ENCODE results near the gene ZNF746. TPM values are rescaled to one million over a fixed set of nuclear protein-coding genes. Genes with fewer than 3 reads are reported as not detected.

The ZNF746 gene
- total RNA-seq, 2 donors from 2014 or later, result 11.0 to 13.6 TPM

GRCh38 chr7:149432121-149432691, 65.4 kb downstream of the ZNF746 start:
- Histone ChIP-seq H3K27me3 (no peaks in the 10 kb centered on the region), H3K4me1 (no peaks in the 10 kb centered on the region), H3K4me3 (no peak overlapping the region), H3K9me3 (no peaks in the 10 kb centered on the region), H3K27ac (no peak overlapping the region), H3K36me3 (peaks cover 37% of the 10 kb centered on the region)
- no peak for DNase-seq (ENCODE audit: low spot score)
- TF ChIP-seq CTCF (IDR thresholded peaks at IDR 0.05), result no peak

DNA sequence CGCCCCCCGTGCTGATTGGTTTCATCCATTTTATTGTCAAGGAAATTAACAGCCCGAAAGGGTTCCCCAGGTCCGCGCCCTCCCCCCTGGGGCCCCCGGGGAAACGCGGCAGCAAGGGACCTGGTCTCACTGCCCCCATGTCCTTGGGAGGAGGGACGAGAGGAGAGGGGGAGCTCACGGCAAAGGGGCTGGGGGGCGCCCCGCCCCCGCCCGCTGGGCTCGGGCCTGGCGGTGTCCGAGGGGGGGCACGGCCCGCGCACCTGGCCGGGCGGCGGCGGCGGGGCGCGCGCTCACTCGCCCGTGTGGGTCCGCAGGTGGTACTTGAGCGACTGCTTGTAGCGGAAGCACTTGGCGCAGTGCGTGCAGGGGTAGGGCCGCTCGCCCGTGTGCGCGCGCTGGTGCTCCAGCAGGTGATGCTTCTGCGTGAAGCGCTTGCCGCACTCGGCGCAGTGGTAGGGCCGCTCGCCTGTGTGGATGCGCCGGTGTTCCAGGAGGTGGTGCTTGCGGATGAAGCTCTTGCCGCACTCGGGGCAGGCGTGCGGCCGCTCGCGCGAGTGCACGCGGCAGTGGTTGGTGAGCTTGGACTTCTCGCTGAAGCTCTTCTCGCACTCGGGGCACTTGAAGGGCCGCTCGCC, 66.0 kb downstream of the ZNF746 start:
- H3K27me3 ChIP-seq, result no peaks in the 10 kb centered on the region
- H3K4me3 ChIP-seq, result no peak overlapping the region
- no peak for TF ChIP-seq CTCF (IDR thresholded peaks at IDR 0.05)
- no peak overlapping the region for H3K27ac ChIP-seq
- peaks cover 36% of the 10 kb centered on the region for H3K36me3 ChIP-seq
- no peak for DNase-seq (ENCODE audit: low spot score)
- no peaks in the 10 kb centered on the region for H3K4me1 ChIP-seq
- no peaks in the 10 kb centered on the region for H3K9me3 ChIP-seq

DNA sequence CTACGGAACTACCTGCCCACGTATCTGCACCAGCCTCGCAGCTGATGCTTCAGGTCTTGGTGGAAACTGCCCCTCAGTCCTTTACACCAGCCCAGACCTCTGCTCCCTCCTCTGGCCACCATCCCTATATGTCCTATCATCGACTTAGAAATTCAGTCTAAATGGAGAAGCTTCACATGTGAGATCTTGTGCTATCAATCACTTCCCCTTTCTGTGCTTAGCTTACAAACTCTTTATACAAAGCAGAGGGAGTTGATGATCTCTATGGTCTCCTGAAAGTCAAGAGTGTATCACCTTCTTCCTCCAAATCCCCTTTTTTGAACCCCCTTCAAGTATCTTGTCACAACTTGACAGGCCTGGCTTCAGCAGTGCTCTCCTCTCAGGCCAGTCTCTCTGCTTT, 67.4 kb downstream of the ZNF746 start:
- no peaks in the 10 kb centered on the region for H3K9me3 ChIP-seq
- no peak for DNase-seq (ENCODE audit: low spot score)
- no peak overlapping the region for H3K27ac ChIP-seq
- no peak for TF ChIP-seq CTCF (IDR thresholded peaks at IDR 0.05)
- no peaks in the 10 kb centered on the region for H3K27me3 ChIP-seq
- H3K36me3 ChIP-seq, result peaks cover 26% of the 10 kb centered on the region
- no peaks in the 10 kb centered on the region for H3K4me1 ChIP-seq
- H3K4me3 ChIP-seq, result no peak overlapping the region

DNA sequence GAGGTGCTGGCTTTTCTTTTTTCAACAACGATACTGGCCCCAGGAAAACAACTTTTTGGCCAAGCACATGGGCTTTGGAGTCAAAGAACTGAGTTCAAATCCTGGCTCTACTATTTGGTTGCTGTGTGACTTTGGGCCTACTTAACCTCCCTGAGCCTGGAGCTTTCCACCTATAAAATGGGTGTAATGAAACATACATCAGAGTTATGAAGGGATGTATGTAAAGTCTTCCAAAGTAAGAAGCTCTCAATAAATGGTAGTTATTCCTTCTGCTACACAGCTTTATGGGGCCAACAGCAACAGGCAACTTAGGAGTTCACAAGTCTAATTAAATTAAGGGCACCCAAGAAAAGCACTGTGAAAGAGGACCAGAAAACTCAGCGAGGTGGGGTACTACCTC, 69.7 kb downstream of the ZNF746 start:
- peaks cover 0 to 8% of the 10 kb centered on the region in 2 donors for H3K4me1 ChIP-seq
- no peak for DNase-seq (ENCODE audit: low spot score)

DNA sequence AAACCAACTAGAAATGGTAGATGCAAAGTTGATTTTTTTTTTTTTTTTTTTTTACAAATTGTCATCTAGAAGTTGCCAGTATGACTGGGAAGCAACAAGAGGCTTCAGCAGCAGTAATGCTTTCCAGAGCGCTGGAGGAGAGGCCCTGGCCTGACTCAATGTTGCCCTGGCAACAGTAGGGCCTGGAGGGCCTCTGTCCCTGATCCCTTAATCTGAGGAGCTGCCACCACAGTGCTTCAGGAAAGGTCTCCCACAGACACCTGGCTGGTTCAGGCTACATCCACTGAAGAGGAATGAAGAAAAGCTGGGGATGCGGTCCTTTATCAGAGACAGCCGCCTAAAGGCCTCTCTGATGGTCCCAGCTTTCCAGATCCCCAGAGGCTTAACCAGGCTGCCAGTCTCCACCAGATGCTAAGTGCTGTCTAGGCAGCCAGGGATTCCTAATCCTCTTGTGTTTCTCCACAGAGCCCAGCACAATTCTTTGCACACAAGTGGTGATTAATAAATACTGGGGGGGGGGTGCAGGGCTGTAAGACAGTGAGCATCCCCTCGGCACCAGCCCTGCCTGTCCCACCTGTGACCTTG, 70.4 kb downstream of the ZNF746 start:
- no peaks in the 10 kb centered on the region for H3K27me3 ChIP-seq
- DNase-seq (ENCODE audit: low spot score), result no peak
- H3K27ac ChIP-seq, result no peak overlapping the region
- H3K9me3 ChIP-seq, result no peaks in the 10 kb centered on the region
- H3K36me3 ChIP-seq, result peaks cover 11% of the 10 kb centered on the region
- H3K4me3 ChIP-seq, result no peak overlapping the region
- H3K4me1 ChIP-seq, result peaks cover 0 to 12% of the 10 kb centered on the region in 2 donors
- TF ChIP-seq CTCF (IDR thresholded peaks at IDR 0.05), result no peak

More for the DNA sequence above, 69.7 kb downstream of the ZNF746 start:
- Histone ChIP-seq H3K4me3 (no peak overlapping the region), H3K27me3 (no peaks in the 10 kb centered on the region), H3K9me3 (no peaks in the 10 kb centered on the region), H3K36me3 (peaks cover 18% of the 10 kb centered on the region), H3K27ac (no peak overlapping the region)
- TF ChIP-seq CTCF (IDR thresholded peaks at IDR 0.05), result no peak

Measured in right atrium auricular region (tissue), 2 donors.